GM21825 (cell line): ENCODE data around the gene MBNL1.
"Not testable (repeated sequence)": the region's sequence is repeated elsewhere in the genome, so short reads cannot be mapped to it uniquely, and the experiment has no call there.

Source experiments
- ATAC-seq: cut with Tn5 transposase; IDR thresholded peaks from one replicate; pipeline ENCODE4 v1.9.1; 2021; ENCODE audit warnings: mild to moderate bottlenecking, moderate library complexity; ENCODE audit not compliant: unreplicated experiment

MBNL1 gene

GRCh38 chr3:152345233-152345632 is 76.5 kb downstream of the MBNL1 start:
- no peak for ATAC-seq

- ATAC-seq, result no peak
These were observed 77.3 kb downstream of the MBNL1 start for GRCh38 chr3:152346058-152346457.

- ATAC-seq, result no peak
These were observed 78.0 kb downstream of the MBNL1 start for GRCh38 chr3:152346740-152347139.

GRCh38 chr3:152348436-152349177 is 79.9 kb downstream of the MBNL1 start:
- no peak for ATAC-seq

- no peak for ATAC-seq
These were observed 80.7 kb downstream of the MBNL1 start for GRCh38 chr3:152349392-152349791.

- no peak for ATAC-seq
These were observed 81.4 kb downstream of the MBNL1 start for GRCh38 chr3:152350139-152350538.

GRCh38 chr3:152350776-152351175 is 82.0 kb downstream of the MBNL1 start:
- no peak for ATAC-seq

- no peak for ATAC-seq
These were observed 83.8 kb downstream of the MBNL1 start for GRCh38 chr3:152352554-152352953.

- ATAC-seq, result no peak
These were observed 84.8 kb downstream of the MBNL1 start for GRCh38 chr3:152353578-152353977.

- no peak for ATAC-seq
These were observed 87.3 kb downstream of the MBNL1 start for GRCh38 chr3:152355744-152356665.

GRCh38 chr3:152356870-152357276 is 88.1 kb downstream of the MBNL1 start:
- peak; percentile 66 for ATAC-seq

- no peak for ATAC-seq
These were observed 88.9 kb downstream of the MBNL1 start for GRCh38 chr3:152357587-152357986.

- ATAC-seq, result no peak
These were observed 90.9 kb downstream of the MBNL1 start for GRCh38 chr3:152359385-152360248.

GRCh38 chr3:152360302-152360701 is 91.6 kb downstream of the MBNL1 start:
- ATAC-seq, result no peak

GRCh38 chr3:152360966-152361365 is 92.2 kb downstream of the MBNL1 start:
- no peak for ATAC-seq

- no peak for ATAC-seq
These were observed 93.4 kb downstream of the MBNL1 start for GRCh38 chr3:152362086-152362485.

- no peak for ATAC-seq
These were observed 95.5 kb downstream of the MBNL1 start for GRCh38 chr3:152364237-152364636.

GRCh38 chr3:152365126-152365525 is 96.4 kb downstream of the MBNL1 start:
- no peak for ATAC-seq

- ATAC-seq, result no peak
These were observed 97.3 kb downstream of the MBNL1 start for GRCh38 chr3:152365766-152366593.

- ATAC-seq, result not testable (repeated sequence)
These were observed 98.5 kb downstream of the MBNL1 start for GRCh38 chr3:152367192-152367591.
